ENCODE results near the gene FAU. TPM values are rescaled to one million over a fixed set of nuclear protein-coding genes. Genes with fewer than 3 reads are reported as not detected.

Gene FAU
- 100 to 1,000 TPM; 631 to 750 (median 715) TPM for total RNA-seq (2021; fragmentation: NEBNext Ultra II Directional; extraction: Animal tissue kit (Norgen Biotek cat#: 25700))
- long read RNA-seq, transcript FAU-209 (4 exons, 697 nt): minor isoform, 8 of 642 reads
- long read RNA-seq, transcript FAU-207 (5 exons, 847 nt): major isoform, 621 of 642 reads
- long read RNA-seq, partial matches to known transcripts: 6 of 642 reads
- long read RNA-seq, other reads (novel, unspliced or antisense): 4 of 642 reads

DNA sequence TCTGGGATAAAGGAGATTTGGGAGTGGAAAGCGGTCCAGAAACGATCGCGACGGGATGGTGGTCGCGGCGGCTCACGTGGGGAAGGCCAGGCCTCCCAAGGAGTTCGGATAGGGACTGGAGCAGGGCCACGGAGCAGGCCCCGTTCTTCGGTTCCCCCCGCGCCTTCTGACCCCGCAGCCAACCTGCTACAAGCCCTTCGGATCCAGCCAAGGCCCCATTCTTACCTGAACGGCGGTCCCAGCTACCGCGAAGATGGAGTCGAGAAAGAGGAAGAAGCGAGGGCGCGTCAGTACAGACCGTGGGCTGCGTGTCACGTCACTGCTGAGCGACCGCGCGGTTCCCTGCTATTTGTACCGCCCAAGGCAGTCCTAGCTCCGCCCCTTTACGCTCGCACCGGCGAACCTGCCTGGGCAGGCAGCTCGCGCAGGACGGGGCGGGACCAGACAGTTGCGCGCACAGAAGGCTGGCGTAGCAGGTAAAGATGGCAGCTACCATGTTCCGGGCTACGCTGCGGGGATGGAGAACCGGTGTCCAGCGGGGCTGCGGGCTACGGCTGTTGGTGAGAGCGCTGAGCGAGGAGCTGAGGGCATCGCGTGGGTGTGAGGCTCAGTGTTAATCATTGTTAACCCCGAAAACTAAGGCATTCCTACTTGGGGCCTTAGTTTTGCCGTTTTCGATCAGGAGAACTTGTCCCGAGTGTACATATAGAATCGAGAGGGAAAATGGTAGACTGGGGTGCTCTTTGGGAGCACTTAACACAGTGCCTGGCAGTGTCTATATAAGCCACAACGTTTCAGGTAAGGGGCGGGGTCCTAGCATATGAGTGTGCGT, at the start of gene FAU, which contains the start of gene MRPL49:
TSS of gene FAU (minus strand) at position 270 of the 832 bp plus-strand sequence. CDS start 321 bp downstream, outside the sequence.
TSS of gene MRPL49 (plus strand) at position 457 of the 832 bp plus-strand sequence. CDS start at position 483, 26 bp downstream.
- H3K36me3 Mint-ChIP-seq (ENCODE audit: low read depth): peaks cover 35% of the 10 kb centered on the region
- H3K4me1 Mint-ChIP-seq (ENCODE audit: low read depth): peaks cover 37% of the 10 kb centered on the region
- peak within 1 kb of the TSS; percentile 100 for H3K4me3 Mint-ChIP-seq
- no peaks in the 10 kb centered on the region for H3K9me3 Mint-ChIP-seq
- TF ChIP-seq, protein P1, sequence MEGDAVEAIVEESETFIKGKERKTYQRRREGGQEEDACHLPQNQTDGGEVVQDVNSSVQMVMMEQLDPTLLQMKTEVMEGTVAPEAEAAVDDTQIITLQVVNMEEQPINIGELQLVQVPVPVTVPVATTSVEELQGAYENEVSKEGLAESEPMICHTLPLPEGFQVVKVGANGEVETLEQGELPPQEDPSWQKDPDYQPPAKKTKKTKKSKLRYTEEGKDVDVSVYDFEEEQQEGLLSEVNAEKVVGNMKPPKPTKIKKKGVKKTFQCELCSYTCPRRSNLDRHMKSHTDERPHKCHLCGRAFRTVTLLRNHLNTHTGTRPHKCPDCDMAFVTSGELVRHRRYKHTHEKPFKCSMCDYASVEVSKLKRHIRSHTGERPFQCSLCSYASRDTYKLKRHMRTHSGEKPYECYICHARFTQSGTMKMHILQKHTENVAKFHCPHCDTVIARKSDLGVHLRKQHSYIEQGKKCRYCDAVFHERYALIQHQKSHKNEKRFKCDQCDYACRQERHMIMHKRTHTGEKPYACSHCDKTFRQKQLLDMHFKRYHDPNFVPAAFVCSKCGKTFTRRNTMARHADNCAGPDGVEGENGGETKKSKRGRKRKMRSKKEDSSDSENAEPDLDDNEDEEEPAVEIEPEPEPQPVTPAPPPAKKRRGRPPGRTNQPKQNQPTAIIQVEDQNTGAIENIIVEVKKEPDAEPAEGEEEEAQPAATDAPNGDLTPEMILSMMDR (IDR thresholded peaks at IDR 0.05): no peak
- H3K27ac Mint-ChIP-seq: peak within 1 kb of the TSS; percentile 97
- no peaks in the 10 kb centered on the region; the same call in none of the 2 replicates for H3K27me3 Mint-ChIP-seq (ENCODE audit: insufficient read depth)
- peak; percentile 96 for DNase-seq

DNA sequence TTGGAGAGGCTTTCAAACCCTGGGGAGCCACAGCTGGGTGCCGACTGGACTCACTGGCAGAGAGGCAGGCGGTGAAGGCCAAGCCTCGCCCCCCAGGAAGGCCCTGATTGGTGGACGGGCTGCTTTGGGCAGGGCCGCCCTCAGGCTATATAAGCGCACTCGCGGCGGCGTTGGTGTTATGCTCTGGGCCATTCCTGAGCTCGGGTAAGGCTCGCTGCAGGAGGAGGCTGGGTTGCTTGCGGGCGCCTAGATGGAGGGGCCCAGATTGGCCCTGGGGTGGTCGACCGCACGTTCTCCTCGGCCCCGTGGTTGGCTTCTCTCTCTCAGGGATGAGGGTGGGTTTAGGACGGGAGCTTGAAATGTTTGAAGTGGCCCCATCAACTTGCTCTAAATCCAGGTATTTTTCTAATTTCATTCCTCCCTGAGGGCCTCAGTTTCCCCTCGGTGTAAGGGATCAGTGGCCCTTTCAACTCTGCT, 48.2 kb upstream of the FAU start, which contains the start of gene SPDYC:
TSS of gene SPDYC (plus strand) at position 176 of the 477 bp plus-strand sequence. CDS start 1,125 bp downstream, outside the sequence.
- Mint-ChIP-seq H3K9me3 (no peaks in the 10 kb centered on the region), H3K4me1 (ENCODE audit: low read depth) (peaks cover 33% of the 10 kb centered on the region), H3K27me3 (ENCODE audit: insufficient read depth) (peaks cover 5% of the 10 kb centered on the region), H3K4me3 (no peak within 1 kb of the TSS), H3K27ac (peak within 1 kb of the TSS; percentile 39), H3K36me3 (ENCODE audit: low read depth) (no peaks in the 10 kb centered on the region)
- TF ChIP-seq, protein P1 (IDR thresholded peaks at IDR 0.05): no peak
- no peak for DNase-seq

DNA sequence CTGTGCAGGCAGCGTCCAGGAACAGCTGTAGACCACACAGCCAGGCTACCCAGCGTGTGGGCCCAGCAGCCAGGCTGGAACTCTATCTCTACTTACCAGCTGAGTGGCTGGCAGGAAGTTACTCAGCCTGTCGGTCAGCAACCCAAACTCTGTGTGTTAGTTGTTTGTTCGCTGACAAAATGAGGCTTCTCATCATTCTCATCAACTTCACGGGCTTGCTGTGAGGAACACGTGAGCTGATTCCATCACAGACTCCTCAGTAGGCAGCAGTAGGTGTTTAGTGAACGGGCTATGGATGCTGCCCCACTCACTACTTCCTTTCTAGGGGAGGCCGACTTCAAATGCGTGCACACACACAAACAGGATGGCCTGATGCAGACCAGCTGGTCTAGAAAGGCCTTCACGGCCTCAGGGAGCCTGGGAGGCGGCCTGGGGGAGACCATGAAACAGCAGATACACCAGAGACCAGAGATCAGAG, 47.3 kb upstream of the FAU start:
- no peaks in the 10 kb centered on the region for H3K36me3 Mint-ChIP-seq (ENCODE audit: low read depth)
- peak overlapping the region; percentile 39 for H3K27ac Mint-ChIP-seq
- no peak for DNase-seq
- TF ChIP-seq, protein P1 (IDR thresholded peaks at IDR 0.05): no peak
- H3K4me1 Mint-ChIP-seq (ENCODE audit: low read depth): peaks cover 26% of the 10 kb centered on the region
- H3K9me3 Mint-ChIP-seq: no peaks in the 10 kb centered on the region
- H3K4me3 Mint-ChIP-seq: no peak overlapping the region
- H3K27me3 Mint-ChIP-seq (ENCODE audit: insufficient read depth): peaks cover 7% of the 10 kb centered on the region

DNA sequence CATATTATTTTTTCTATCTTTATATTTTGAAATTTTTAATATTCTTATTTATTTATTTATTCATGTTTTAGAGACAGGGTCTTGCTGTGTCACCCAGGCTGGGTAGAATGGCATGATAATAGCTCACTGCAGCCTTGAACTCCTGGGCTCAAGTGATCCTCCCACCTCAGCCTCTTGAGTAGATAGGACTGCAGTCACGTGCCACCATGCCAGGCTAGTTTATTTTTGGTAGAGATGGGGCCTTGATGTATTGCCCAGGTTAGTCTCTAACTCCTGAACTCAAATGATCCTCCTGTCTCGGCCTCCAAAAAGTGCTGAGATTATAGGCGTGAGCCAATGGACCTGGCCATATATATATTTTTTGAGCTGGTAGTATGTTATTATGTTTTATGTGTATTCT, 45.7 kb upstream of the FAU start:
- Mint-ChIP-seq H3K27ac (no peak overlapping the region), H3K9me3 (no peaks in the 10 kb centered on the region), H3K4me1 (ENCODE audit: low read depth) (peaks cover 21% of the 10 kb centered on the region), H3K27me3 (ENCODE audit: insufficient read depth) (peaks cover 7% of the 10 kb centered on the region), H3K4me3 (no peak overlapping the region), H3K36me3 (ENCODE audit: low read depth) (no peaks in the 10 kb centered on the region)
- TF ChIP-seq, protein P1 (IDR thresholded peaks at IDR 0.05): no peak
- no peak for DNase-seq

DNA sequence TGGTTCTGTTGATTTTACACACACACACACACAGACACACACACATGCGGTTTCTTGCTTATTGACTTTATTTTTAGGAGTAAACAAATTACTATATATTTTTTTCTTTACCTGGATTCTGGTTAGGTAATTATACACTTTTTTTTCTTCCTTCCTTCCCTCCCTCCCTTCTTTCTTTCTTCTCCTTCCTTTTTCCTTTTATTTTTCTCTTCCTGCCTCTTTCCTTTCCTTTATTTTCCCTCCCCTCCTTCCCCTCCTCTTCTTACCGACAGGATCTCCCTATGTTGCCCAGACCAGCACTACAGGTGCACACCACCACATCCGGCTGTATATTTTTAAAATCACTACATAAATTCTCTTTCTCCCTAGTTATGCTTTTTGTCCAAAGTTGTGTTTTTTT, 45.0 kb upstream of the FAU start:
- TF ChIP-seq, protein P1 (IDR thresholded peaks at IDR 0.05): no peak
- Mint-ChIP-seq H3K9me3 (no peaks in the 10 kb centered on the region), H3K27ac (no peak overlapping the region), H3K27me3 (ENCODE audit: insufficient read depth) (peaks cover 7% of the 10 kb centered on the region), H3K36me3 (ENCODE audit: low read depth) (no peaks in the 10 kb centered on the region), H3K4me1 (ENCODE audit: low read depth) (peaks cover 21% of the 10 kb centered on the region), H3K4me3 (no peak overlapping the region)
- no peak for DNase-seq
